GM12872 (cell line): ENCODE results near the gene SREBF2.

Experiments
- CTCF ChIP-seq: IDR thresholded peaks from 3 replicates; pipeline ENCODE4 v1.5.1; 2011; ENCODE audit warnings: low read depth, mild to moderate bottlenecking, low read length, moderate library complexity; ENCODE audit not compliant: insufficient read depth

Gene SREBF2

GRCh38 chr22:41862160-41862529, 29.2 kb downstream of the SREBF2 start:
- TF ChIP-seq CTCF: no peak

DNA sequence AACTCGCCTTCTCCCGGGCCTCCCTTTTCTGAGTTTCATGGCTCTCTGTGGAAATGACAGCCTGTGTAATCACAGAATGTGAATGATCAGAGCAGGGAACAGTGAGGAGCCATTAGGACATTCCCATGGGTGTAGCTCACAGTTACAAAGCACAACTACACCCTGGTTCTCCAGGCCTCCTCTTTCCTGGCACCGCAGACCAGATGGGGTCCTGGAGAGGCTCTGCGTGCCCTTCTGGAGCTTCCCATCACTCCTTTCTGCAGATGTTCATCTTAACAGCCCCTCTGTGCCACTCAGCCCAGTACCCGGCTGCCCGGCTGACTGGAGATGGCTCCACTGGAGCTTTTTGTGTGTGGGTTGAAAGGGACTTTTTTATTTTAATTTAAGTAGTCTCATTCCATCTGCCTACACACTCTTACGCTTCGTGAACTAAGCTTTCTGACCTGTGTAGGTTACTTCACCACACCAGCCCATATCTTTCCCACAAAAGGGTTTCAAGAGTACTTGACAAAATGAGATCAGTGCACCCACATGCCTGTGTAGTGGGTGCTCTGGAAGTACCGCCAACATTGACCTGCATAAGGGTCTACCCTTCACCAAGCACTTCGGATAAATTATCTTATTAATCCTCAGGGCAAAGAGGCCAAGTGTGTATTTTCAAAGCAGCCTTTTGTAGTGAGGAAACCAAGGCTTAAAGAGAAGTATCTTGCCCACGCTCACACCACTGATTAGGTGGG, 29.8 kb downstream of the SREBF2 start:
- TF ChIP-seq CTCF: no peak

DNA sequence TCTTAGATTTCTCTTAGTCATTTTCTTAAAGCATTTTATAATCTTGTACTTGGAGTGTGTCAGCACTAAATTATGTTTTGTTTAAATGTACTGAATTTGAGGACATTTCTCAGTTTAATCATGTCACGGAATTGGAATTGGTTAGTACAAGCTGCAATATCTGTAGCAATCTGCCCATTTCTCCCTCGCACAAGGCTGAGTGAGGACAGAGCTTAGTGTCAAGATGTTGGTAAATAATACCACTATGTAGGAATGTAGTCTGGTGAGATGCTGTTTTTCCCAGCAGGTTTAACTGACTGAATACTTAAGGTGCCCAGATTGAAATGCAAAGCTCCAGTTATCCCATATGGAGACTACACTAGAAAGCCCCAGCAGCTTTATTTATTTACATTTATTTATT, 30.6 kb downstream of the SREBF2 start:
- TF ChIP-seq CTCF: no peak

DNA sequence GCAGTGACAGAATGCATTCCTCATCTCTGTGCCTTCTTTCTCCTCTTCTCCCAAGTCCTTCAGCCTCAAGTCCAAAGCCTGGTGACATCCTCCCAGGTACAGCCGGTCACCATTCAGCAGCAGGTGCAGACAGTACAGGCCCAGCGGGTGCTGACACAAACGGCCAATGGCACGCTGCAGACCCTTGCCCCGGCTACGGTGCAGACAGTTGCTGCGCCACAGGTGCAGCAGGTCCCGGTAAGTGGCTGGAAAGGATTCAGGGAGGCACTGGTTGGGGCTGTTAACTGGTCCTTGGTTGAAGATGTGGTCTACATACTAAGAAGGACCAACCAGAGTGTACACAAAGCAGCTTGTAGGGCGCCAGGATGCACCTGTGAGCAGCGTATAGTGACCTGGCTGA, 35.7 kb downstream of the SREBF2 start:
- TF ChIP-seq CTCF: no peak

- TF ChIP-seq CTCF: no peak
Measured at GRCh38 chr22:41870786-41871185, 37.9 kb downstream of the SREBF2 start.

- TF ChIP-seq CTCF: no peak
Measured at GRCh38 chr22:41873391-41873790, 40.5 kb downstream of the SREBF2 start.

GRCh38 chr22:41874090-41874489, 41.2 kb downstream of the SREBF2 start:
- TF ChIP-seq CTCF: no peak
